ENCODE results near the gene ABHD8.

Gene ABHD8

DNA sequence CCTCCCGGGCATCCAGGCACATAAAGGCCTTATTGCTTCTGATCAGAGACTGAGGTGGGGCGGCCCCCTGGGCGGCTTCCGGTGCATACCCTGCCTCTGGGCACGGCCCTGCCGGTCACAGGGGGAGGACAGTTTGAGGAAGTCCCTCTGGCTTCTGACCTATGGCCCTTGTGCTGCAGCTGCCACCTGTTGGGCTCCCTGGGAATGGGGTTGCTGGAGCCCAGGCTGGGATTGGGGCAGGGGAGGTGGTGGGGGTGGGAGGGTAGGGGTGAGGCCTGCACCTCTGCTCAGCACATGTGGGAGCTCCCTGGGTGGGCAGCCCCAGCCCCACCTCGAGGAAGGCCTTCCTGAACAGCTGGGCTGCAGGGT is 20.7 kb upstream of the ABHD8 start:
- Histone ChIP-seq H3K9me2 (replicated peaks; ENCODE audit: insufficient read depth, low read length) (no peaks in the 10 kb centered on the region), H3K27me3 (replicated peaks; ENCODE audit: insufficient read depth, low read length) (peaks cover 14% of the 10 kb centered on the region), H3K4me3 (ENCODE audit: low read length) (no peak overlapping the region), H3K9me3 (replicated peaks; ENCODE audit: insufficient read depth, low read length) (no peaks in the 10 kb centered on the region), H3K36me3 (replicated peaks; ENCODE audit: insufficient read depth, low read length) (no peaks in the 10 kb centered on the region), H3K9ac (ENCODE audit: low read length) (no peak overlapping the region), H3K4me2 (ENCODE audit: low read depth, low read length) (no peak overlapping the region), H3K27ac (ENCODE audit: low read length) (no peak overlapping the region), H4K20me1 (ENCODE audit: insufficient read depth, low read length) (no peaks in the 10 kb centered on the region), H3K4me1 (ENCODE audit: low read length) (no peaks in the 10 kb centered on the region), H2AFZ (ENCODE audit: low read length) (no peak overlapping the region), H3F3A (ENCODE audit: insufficient read depth, low read length) (0 out of 2 replicates have a peak, but pooled peaks cover 3% of the 10 kb centered on the region), H3K79me2 (ENCODE audit: low read length) (no peaks in the 10 kb centered on the region)
- DNase-seq, result no peak
- no peak for TF ChIP-seq EZH2 (optimal IDR thresholded peaks at IDR 0.05; ENCODE audit: low read depth, low read length)
- no peak for TF ChIP-seq EZH2phosphoT487 (IDR thresholded peaks at IDR 0.05; ENCODE audit: low read length)
- TF ChIP-seq, protein P1, sequence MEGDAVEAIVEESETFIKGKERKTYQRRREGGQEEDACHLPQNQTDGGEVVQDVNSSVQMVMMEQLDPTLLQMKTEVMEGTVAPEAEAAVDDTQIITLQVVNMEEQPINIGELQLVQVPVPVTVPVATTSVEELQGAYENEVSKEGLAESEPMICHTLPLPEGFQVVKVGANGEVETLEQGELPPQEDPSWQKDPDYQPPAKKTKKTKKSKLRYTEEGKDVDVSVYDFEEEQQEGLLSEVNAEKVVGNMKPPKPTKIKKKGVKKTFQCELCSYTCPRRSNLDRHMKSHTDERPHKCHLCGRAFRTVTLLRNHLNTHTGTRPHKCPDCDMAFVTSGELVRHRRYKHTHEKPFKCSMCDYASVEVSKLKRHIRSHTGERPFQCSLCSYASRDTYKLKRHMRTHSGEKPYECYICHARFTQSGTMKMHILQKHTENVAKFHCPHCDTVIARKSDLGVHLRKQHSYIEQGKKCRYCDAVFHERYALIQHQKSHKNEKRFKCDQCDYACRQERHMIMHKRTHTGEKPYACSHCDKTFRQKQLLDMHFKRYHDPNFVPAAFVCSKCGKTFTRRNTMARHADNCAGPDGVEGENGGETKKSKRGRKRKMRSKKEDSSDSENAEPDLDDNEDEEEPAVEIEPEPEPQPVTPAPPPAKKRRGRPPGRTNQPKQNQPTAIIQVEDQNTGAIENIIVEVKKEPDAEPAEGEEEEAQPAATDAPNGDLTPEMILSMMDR (IDR thresholded peaks at IDR 0.05; ENCODE audit: low read length), result no peak

DNA sequence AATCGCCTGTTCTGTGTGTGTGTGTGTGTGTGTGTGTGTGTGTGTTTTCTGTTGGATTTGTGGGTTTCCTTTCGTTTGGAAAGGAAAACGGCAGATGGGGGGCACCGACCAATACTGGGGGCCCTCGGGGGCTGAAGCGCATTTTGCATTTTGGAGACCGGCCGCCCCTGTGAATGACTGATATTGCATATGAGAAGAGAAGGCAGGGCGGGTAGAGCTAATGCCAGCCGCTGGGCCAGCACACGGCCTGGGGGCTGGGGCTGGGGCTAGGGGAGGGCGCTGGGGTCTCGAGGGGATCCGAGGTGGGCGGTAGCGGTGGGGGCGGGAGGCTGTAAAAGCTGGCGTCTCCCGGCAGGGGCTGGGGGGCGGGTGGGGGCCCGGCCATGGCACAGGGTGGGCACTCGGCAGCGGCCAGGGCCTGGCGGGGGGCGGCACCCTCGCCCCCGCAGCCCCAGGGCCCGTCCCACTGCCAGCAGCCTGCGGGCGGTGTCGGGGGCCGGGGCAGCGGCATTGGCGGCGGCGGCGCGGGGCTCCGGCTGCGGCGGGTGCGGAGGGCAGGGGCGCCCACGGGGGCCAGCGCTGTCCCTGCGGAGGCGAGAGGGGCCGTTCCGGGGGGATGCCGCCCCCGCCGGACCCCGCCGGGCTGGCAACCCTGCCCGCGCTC is 20.2 kb upstream of the ABHD8 start:
- H3K9ac ChIP-seq (ENCODE audit: low read length), result no peak overlapping the region
- 0 out of 2 replicates have a peak, but pooled peaks cover 3% of the 10 kb centered on the region for H3F3A ChIP-seq (ENCODE audit: insufficient read depth, low read length)
- no peaks in the 10 kb centered on the region for H3K79me2 ChIP-seq (ENCODE audit: low read length)
- no peaks in the 10 kb centered on the region for H4K20me1 ChIP-seq (ENCODE audit: insufficient read depth, low read length)
- H3K27me3 ChIP-seq (replicated peaks; ENCODE audit: insufficient read depth, low read length), result peaks cover 12% of the 10 kb centered on the region; the same call in 1 of the 2 replicates
- no peaks in the 10 kb centered on the region for H3K9me2 ChIP-seq (replicated peaks; ENCODE audit: insufficient read depth, low read length)
- DNase-seq, result no peak
- no peak overlapping the region for H3K27ac ChIP-seq (ENCODE audit: low read length)
- H2AFZ ChIP-seq (ENCODE audit: low read length), result no peak overlapping the region
- H3K4me3 ChIP-seq (ENCODE audit: low read length), result no peak overlapping the region
- no peaks in the 10 kb centered on the region for H3K4me1 ChIP-seq (ENCODE audit: low read length)
- no peaks in the 10 kb centered on the region for H3K36me3 ChIP-seq (replicated peaks; ENCODE audit: insufficient read depth, low read length)
- no peak overlapping the region for H3K4me2 ChIP-seq (ENCODE audit: low read depth, low read length)
- TF ChIP-seq EZH2 (optimal IDR thresholded peaks at IDR 0.05; ENCODE audit: low read depth, low read length), result no peak
- TF ChIP-seq, protein P1 (IDR thresholded peaks at IDR 0.05; ENCODE audit: low read length), result no peak
- no peak for TF ChIP-seq EZH2phosphoT487 (IDR thresholded peaks at IDR 0.05; ENCODE audit: low read length)
- H3K9me3 ChIP-seq (replicated peaks; ENCODE audit: insufficient read depth, low read length), result no peaks in the 10 kb centered on the region

DNA sequence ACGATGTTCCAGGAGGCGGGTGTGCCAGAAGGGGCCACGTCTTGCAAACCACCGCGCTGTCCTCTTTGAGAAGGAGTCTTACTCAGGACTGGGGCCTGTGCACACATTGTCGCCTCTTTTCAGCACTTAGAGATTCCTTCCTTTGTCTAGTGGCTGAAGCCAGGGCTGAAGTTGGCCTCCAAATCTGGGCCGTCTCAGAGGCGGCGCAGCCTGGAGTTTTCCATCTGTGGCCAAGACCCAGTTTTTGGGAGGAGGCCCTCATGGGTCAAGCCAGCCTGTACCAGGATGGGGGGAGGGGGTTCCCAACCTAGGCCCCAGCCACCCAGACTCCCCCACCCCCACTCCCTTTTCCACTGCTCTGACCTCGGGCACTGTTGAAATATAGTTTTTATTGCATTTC is 19.6 kb upstream of the ABHD8 start:
- Histone ChIP-seq H3K4me1 (ENCODE audit: low read length) (no peaks in the 10 kb centered on the region), H3K36me3 (replicated peaks; ENCODE audit: insufficient read depth, low read length) (no peaks in the 10 kb centered on the region), H3K27ac (ENCODE audit: low read length) (no peak overlapping the region), H4K20me1 (ENCODE audit: insufficient read depth, low read length) (no peaks in the 10 kb centered on the region), H3K9me2 (replicated peaks; ENCODE audit: insufficient read depth, low read length) (no peaks in the 10 kb centered on the region), H3K4me3 (ENCODE audit: low read length) (no peak overlapping the region), H2AFZ (ENCODE audit: low read length) (no peak overlapping the region), H3K4me2 (ENCODE audit: low read depth, low read length) (no peak overlapping the region), H3K9ac (ENCODE audit: low read length) (no peak overlapping the region), H3K79me2 (ENCODE audit: low read length) (no peaks in the 10 kb centered on the region), H3K27me3 (replicated peaks; ENCODE audit: insufficient read depth, low read length) (peaks cover 6% of the 10 kb centered on the region; the same call in 1 of the 2 replicates), H3F3A (ENCODE audit: insufficient read depth, low read length) (0 out of 2 replicates have a peak, but pooled peaks cover 3% of the 10 kb centered on the region), H3K9me3 (replicated peaks; ENCODE audit: insufficient read depth, low read length) (no peaks in the 10 kb centered on the region)
- no peak for TF ChIP-seq EZH2phosphoT487 (IDR thresholded peaks at IDR 0.05; ENCODE audit: low read length)
- TF ChIP-seq EZH2 (optimal IDR thresholded peaks at IDR 0.05; ENCODE audit: low read depth, low read length), result no peak
- TF ChIP-seq, protein P1 (IDR thresholded peaks at IDR 0.05; ENCODE audit: low read length), result no peak
- no peak for DNase-seq
